Mesothelial cell of epicardium (in vitro differentiated cells): ENCODE measurements around the gene PKNOX2. TPM values are rescaled to one million over a fixed set of nuclear protein-coding genes. Genes with fewer than 3 reads are reported as not detected.
A peak's percentile ranks its signal among the peaks of the same experiment; 100 is the strongest.

ENCODE experiments used
- DNase-seq, 2 experiments: peaks; one replicate each; pipeline ENCODE4 v3.0.0; 2021; ENCODE audit warnings: low spot score in 2 of 2; ENCODE audit not compliant: unreplicated experiment in 2 of 2
- H3K27ac Mint-ChIP-seq: 2 replicates; pipeline ENCODE4 v1.8.0; 2021; ENCODE audit warnings: mixed read lengths
- H3K27me3 Mint-ChIP-seq: 2 replicates; pipeline ENCODE4 v1.8.0; 2021; ENCODE audit warnings: low read depth, mixed read lengths
- H3K36me3 Mint-ChIP-seq: 2 replicates; pipeline ENCODE4 v1.8.0; 2021; ENCODE audit warnings: mixed read lengths
- H3K4me1 Mint-ChIP-seq: 2 replicates; pipeline ENCODE4 v1.8.0; 2021; ENCODE audit warnings: mixed read lengths
- H3K4me3 Mint-ChIP-seq: 2 replicates; pipeline ENCODE4 v1.8.0; 2021; ENCODE audit warnings: mild to moderate bottlenecking, moderate library complexity, mixed read lengths
- H3K9me3 Mint-ChIP-seq: 2 replicates; pipeline ENCODE4 v1.8.0; 2021; ENCODE audit warnings: mixed read lengths
- CTCF ChIP-seq: fragments of 200-600 bp; sonication (generic); IDR thresholded peaks from one replicate; pipeline ENCODE4 v1.5.0; 2021; ENCODE audit warnings: antibody characterized with exemption; ENCODE audit not compliant: unreplicated experiment
- total RNA-seq: library from RNA; stranded (reverse); gene quantifications from 3 replicates; pipeline ENCODE4 v1.2.1, GENCODE V29; 2021

The PKNOX2 gene
- total RNA-seq, 1 donor from 2014 or later: 22.2 TPM

GRCh38 chr11:125348141-125348651 lies 183.6 kb downstream of the PKNOX2 start:
- Mint-ChIP-seq H3K27ac (no peak overlapping the region), H3K4me3 (no peak overlapping the region), H3K36me3 (no peaks in the 10 kb centered on the region), H3K27me3 (peaks cover 3% of the 10 kb centered on the region), H3K4me1 (peaks cover 45% of the 10 kb centered on the region), H3K9me3 (no peaks in the 10 kb centered on the region)
- no peak for TF ChIP-seq CTCF
- DNase-seq: no peak

GRCh38 chr11:125348674-125349309 lies 184.2 kb downstream of the PKNOX2 start:
- Mint-ChIP-seq H3K27ac (no peak overlapping the region), H3K9me3 (no peaks in the 10 kb centered on the region), H3K4me3 (no peak overlapping the region), H3K4me1 (peaks cover 39% of the 10 kb centered on the region), H3K36me3 (no peaks in the 10 kb centered on the region), H3K27me3 (peaks cover 3% of the 10 kb centered on the region)
- peak in 1 of 2 experiments; percentile 87 for DNase-seq
- peak; percentile 76 for TF ChIP-seq CTCF

- no peak overlapping the region for H3K27ac Mint-ChIP-seq
- H3K4me3 Mint-ChIP-seq: no peak overlapping the region
- no peak for DNase-seq
- H3K27me3 Mint-ChIP-seq: peaks cover 3% of the 10 kb centered on the region
- peaks cover 28% of the 10 kb centered on the region for H3K4me1 Mint-ChIP-seq
- TF ChIP-seq CTCF: no peak
- H3K36me3 Mint-ChIP-seq: no peaks in the 10 kb centered on the region
- H3K9me3 Mint-ChIP-seq: no peaks in the 10 kb centered on the region
These were observed 185.9 kb downstream of the PKNOX2 start for GRCh38 chr11:125350206-125351032.

- DNase-seq: no peak
- no peaks in the 10 kb centered on the region for H3K9me3 Mint-ChIP-seq
- peaks cover 2% of the 10 kb centered on the region for H3K36me3 Mint-ChIP-seq
- TF ChIP-seq CTCF: no peak
- H3K27me3 Mint-ChIP-seq: peaks cover 2% of the 10 kb centered on the region
- peaks cover 22% of the 10 kb centered on the region for H3K4me1 Mint-ChIP-seq
- H3K4me3 Mint-ChIP-seq: no peak overlapping the region
- no peak overlapping the region for H3K27ac Mint-ChIP-seq
These were observed 186.7 kb downstream of the PKNOX2 start for GRCh38 chr11:125351033-125351867.

- H3K4me3 Mint-ChIP-seq: no peak overlapping the region
- TF ChIP-seq CTCF: no peak
- DNase-seq: no peak
- peaks cover 21% of the 10 kb centered on the region for H3K4me1 Mint-ChIP-seq
- no peak overlapping the region for H3K27ac Mint-ChIP-seq
- no peaks in the 10 kb centered on the region for H3K9me3 Mint-ChIP-seq
- H3K27me3 Mint-ChIP-seq: peaks cover 2% of the 10 kb centered on the region
- peaks cover 2% of the 10 kb centered on the region for H3K36me3 Mint-ChIP-seq
These were observed 187.3 kb downstream of the PKNOX2 start for GRCh38 chr11:125351868-125352250.
